Measurements from ENCODE around the gene CPPED1.
"Not testable (repeated sequence)": the region's sequence is repeated elsewhere in the genome, so short reads cannot be mapped to it uniquely, and the experiment has no call there.

Gene CPPED1

DNA sequence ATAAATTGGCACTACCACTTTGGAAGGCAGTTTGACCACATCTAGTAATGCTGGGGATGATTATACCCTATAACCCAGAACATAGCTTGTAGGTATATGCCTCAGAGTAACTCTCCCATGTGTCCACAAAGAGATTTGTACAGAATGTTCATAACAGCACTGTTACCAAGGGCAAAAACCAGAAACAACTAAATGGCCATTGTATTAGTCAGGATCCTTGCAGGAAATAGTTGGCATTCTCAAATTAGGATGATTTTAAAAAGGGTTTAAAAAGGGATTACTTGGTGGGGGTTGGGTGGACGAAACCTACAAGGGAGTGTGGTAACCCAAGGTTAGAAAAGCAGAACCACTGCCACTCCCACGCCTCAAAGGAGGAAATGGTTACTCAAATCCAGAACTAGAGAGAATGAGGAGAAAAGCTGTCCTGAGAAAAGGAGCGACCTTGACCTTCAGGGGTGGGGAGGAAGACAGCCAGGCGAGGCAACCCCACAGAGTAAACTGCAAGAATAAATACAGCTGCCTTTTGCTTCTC is 2.1 kb downstream of the CPPED1 start:
- Histone ChIP-seq H3K36me3 (ENCODE audit: control insufficient read depth in 1 of 2, insufficient read depth in 2 of 2, low read length in 2 of 2) (no peaks in the 10 kb centered on the region), H3K27me3 (ENCODE audit: low read depth, low read length) (no peaks in the 10 kb centered on the region), H3K4me3 (ENCODE audit: low read depth in 1 of 2, low read length in 2 of 2) (peak overlapping the region in 1 of 2 donors; percentile 15), H3K9me3 (ENCODE audit: control insufficient read depth in 1 of 2, low read length in 2 of 2) (no peaks in the 10 kb centered on the region), H3K27ac (ENCODE audit: low read length) (no peak overlapping the region), H3K4me1 (ENCODE audit: control insufficient read depth in 1 of 2, insufficient read depth in 2 of 2, low read length in 2 of 2) (peaks cover 0 to 26% of the 10 kb centered on the region in 2 donors)

DNA sequence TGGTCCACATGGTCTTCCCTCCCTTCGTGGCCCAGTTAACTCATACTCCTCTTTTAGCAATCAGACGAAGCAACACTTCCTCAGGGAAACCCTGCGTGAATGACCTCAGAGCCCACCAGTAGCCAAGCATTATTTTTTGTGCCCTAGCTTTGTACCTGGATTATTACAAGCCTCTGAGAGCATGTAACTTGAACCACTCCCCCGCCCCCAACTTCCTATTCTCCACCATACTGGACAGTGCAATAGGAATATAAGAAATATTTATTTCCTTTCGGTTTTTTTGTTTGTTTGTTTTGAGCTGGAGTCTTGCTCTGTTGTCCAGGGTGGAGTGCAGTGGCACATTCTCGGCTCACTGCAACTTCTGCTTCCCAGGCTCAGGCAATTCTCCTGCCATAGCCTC is 2.9 kb downstream of the CPPED1 start:
- Histone ChIP-seq H3K36me3 (ENCODE audit: control insufficient read depth in 1 of 2, insufficient read depth in 2 of 2, low read length in 2 of 2) (no peaks in the 10 kb centered on the region), H3K27me3 (ENCODE audit: low read depth, low read length) (no peaks in the 10 kb centered on the region), H3K27ac (ENCODE audit: low read length) (no peak overlapping the region), H3K4me3 (ENCODE audit: low read depth in 1 of 2, low read length in 2 of 2) (no peak overlapping the region), H3K9me3 (ENCODE audit: control insufficient read depth in 1 of 2, low read length in 2 of 2) (no peaks in the 10 kb centered on the region), H3K4me1 (ENCODE audit: control insufficient read depth in 1 of 2, insufficient read depth in 2 of 2, low read length in 2 of 2) (peaks cover 0 to 26% of the 10 kb centered on the region in 2 donors)

DNA sequence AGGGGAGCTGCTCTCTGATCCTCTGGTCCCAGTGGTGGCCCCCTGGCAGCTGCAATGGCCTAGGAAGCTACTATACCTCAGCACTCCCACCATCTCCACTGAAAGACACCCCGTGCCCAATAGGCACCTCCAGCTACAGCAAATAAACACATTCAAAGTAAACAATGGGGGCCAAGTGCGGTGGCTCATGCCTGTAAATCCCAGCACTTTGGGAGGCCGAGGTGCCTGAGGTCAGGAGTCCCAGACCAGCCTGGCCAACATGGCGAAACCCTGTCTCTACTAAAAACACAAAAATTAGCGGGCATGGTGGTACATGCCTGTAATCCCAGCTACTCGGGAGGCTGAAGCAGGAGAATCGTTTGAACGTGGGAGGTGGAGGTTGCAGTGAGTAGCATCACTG is 3.7 kb downstream of the CPPED1 start:
- not testable (repeated sequence) for H3K9me3 ChIP-seq (ENCODE audit: control insufficient read depth in 1 of 2, low read length in 2 of 2); H3K27me3 ChIP-seq (ENCODE audit: low read depth, low read length); H3K4me3 ChIP-seq (ENCODE audit: low read depth in 1 of 2, low read length in 2 of 2); H3K27ac ChIP-seq (ENCODE audit: low read length); H3K36me3 ChIP-seq (ENCODE audit: control insufficient read depth in 1 of 2, insufficient read depth in 2 of 2, low read length in 2 of 2)
- H3K4me1 ChIP-seq (ENCODE audit: control insufficient read depth in 1 of 2, insufficient read depth in 2 of 2, low read length in 2 of 2) = peaks cover 0 to 30% of the 10 kb centered on the region in 2 donors

DNA sequence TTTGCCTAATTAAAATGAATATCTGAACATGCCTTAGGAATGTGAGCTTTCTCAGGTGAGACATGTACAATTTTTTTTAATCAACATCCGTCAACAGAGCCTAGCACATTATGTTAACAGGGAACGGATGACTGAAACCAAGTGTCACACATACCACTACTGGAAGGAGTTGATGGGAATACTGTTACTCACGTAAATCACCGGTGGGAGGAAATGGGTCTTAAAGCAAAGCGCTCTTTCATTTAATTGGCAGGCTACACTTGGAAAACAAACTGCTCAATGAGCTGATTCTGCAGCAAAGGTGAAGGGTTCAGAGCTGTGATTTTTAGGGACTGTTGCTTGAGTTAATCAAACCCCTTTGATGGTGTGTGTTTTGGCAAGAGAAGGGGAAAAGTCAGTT is 4.8 kb downstream of the CPPED1 start:
- Histone ChIP-seq H3K27ac (ENCODE audit: low read length) (no peak overlapping the region), H3K36me3 (ENCODE audit: control insufficient read depth in 1 of 2, insufficient read depth in 2 of 2, low read length in 2 of 2) (no peaks in the 10 kb centered on the region), H3K9me3 (ENCODE audit: control insufficient read depth in 1 of 2, low read length in 2 of 2) (no peaks in the 10 kb centered on the region), H3K4me1 (ENCODE audit: control insufficient read depth in 1 of 2, insufficient read depth in 2 of 2, low read length in 2 of 2) (peaks cover 0 to 23% of the 10 kb centered on the region in 2 donors), H3K27me3 (ENCODE audit: low read depth, low read length) (no peaks in the 10 kb centered on the region), H3K4me3 (ENCODE audit: low read depth in 1 of 2, low read length in 2 of 2) (no peak overlapping the region)

DNA sequence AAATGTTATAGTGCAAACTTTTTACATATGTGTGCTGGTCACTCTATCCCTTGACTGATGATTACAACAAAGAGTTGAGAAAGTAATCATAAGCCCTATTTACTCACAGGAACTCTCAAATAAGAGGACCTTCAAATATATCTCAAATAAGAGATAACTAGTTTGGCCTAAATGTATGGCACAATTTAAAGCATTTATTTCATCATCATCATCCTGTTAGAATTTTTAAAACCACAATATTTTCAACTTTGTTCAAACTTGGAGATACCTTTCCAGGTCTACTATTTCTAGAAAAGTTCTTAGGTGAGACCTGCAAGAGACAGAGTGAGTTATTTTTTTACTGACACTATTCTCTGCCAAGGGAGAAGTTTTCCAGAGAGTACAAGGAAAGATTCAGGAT is 5.5 kb downstream of the CPPED1 start:
- H3K9me3 ChIP-seq (ENCODE audit: control insufficient read depth in 1 of 2, low read length in 2 of 2) = no peaks in the 10 kb centered on the region
- no peaks in the 10 kb centered on the region for H3K36me3 ChIP-seq (ENCODE audit: control insufficient read depth in 1 of 2, insufficient read depth in 2 of 2, low read length in 2 of 2)
- H3K27ac ChIP-seq (ENCODE audit: low read length) = no peak overlapping the region
- H3K27me3 ChIP-seq (ENCODE audit: low read depth, low read length) = no peaks in the 10 kb centered on the region
- peaks cover 0 to 22% of the 10 kb centered on the region in 2 donors for H3K4me1 ChIP-seq (ENCODE audit: control insufficient read depth in 1 of 2, insufficient read depth in 2 of 2, low read length in 2 of 2)
- H3K4me3 ChIP-seq (ENCODE audit: low read depth in 1 of 2, low read length in 2 of 2) = no peak overlapping the region

DNA sequence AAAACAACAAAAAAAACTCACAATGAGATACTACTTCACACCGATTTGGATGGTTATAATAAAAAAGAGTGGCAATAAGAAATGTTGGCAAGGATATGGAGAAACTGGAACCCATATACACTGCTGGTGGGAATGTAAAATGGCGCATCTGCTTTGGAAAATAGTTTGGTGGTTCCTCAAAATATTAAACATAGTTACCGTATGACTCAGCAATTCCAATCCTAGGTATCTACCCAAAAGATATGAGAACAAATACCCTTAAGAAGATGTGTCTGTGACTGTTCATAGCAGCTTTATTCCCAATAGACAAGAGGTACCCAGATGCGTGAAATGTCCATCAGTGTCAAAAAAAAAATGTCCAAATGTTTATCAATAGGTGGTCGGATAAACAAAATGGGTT is 7.2 kb downstream of the CPPED1 start:
- Histone ChIP-seq H3K36me3 (ENCODE audit: control insufficient read depth in 1 of 2, insufficient read depth in 2 of 2, low read length in 2 of 2) (peaks cover 0 to 3% of the 10 kb centered on the region in 2 donors), H3K9me3 (ENCODE audit: control insufficient read depth in 1 of 2, low read length in 2 of 2) (no peaks in the 10 kb centered on the region), H3K4me1 (ENCODE audit: control insufficient read depth in 1 of 2, insufficient read depth in 2 of 2, low read length in 2 of 2) (peaks cover 0 to 8% of the 10 kb centered on the region in 2 donors), H3K4me3 (ENCODE audit: low read depth in 1 of 2, low read length in 2 of 2) (no peak overlapping the region), H3K27ac (ENCODE audit: low read length) (no peak overlapping the region), H3K27me3 (ENCODE audit: low read depth, low read length) (no peaks in the 10 kb centered on the region)

DNA sequence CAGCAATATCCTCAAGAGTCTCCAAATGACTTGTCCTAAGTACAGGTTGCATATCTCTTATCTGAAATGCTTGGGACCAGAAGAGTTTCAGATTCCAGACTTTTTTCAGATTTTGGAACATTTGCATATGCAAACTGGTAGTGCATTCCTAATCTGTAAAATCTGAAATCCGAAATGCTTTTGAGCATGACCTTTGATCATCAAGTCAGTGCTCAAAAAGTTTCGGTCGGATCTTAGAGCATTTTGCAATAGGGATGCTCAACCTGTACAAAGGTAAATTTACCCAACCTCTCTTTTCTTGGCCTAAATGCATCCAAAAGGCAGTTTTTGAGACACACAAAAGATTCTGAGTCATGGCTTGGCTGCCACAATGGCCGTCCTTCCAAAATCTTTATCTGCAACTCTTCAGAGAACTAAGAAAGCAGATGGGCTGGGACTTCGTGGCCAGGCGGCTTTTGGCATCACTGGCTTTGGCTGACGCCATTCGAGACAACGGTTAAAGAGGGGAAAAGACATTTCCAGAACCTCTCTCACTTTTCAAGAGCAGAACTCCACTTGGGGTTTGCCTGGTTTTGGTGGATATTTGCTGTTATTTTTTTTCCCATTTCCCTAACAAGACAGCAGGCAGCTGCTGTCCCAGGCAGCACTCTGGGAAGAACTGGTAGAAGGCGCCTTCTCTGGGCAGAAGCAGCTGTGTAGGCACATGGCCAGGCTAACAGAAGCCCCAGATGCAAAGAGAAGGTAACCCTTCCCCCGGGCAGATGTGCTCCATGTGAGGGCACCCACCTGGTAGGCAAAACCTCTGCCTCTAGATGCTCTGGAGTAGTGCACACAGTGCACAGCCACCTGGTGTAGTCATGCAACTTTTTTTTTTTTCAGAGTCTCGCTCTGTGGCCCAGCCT is 8.9 kb downstream of the CPPED1 start:
- Histone ChIP-seq H3K4me3 (ENCODE audit: low read depth in 1 of 2, low read length in 2 of 2) (no peak overlapping the region), H3K36me3 (ENCODE audit: control insufficient read depth in 1 of 2, insufficient read depth in 2 of 2, low read length in 2 of 2) (peaks cover 0 to 6% of the 10 kb centered on the region in 2 donors), H3K27me3 (ENCODE audit: low read depth, low read length) (no peaks in the 10 kb centered on the region), H3K4me1 (ENCODE audit: control insufficient read depth in 1 of 2, insufficient read depth in 2 of 2, low read length in 2 of 2) (peaks cover 0 to 3% of the 10 kb centered on the region in 2 donors), H3K27ac (ENCODE audit: low read length) (no peak overlapping the region), H3K9me3 (ENCODE audit: control insufficient read depth in 1 of 2, low read length in 2 of 2) (no peaks in the 10 kb centered on the region)

DNA sequence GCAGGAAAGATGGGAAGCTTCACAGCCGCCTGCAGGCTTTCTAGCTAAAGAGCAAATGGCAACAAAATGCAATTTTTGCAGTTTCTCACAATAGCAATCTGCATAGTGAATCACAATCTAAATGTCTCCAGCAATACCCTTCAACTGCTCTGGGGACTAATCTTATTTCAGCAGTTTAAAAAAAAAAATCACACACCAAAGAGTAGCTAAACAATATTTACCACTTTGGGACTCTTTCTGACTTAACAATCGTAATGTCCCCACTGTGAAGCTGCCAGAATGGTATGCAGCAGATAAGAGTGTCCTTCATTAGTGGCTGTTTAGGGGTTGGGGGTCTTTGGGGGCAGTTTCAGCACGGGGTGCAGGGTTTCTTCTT is 9.8 kb downstream of the CPPED1 start:
- no peaks in the 10 kb centered on the region for H3K27me3 ChIP-seq (ENCODE audit: low read depth, low read length)
- no peak overlapping the region for H3K4me3 ChIP-seq (ENCODE audit: low read depth in 1 of 2, low read length in 2 of 2)
- H3K36me3 ChIP-seq (ENCODE audit: control insufficient read depth in 1 of 2, insufficient read depth in 2 of 2, low read length in 2 of 2) = peaks cover 0 to 6% of the 10 kb centered on the region in 2 donors
- H3K27ac ChIP-seq (ENCODE audit: low read length) = no peak overlapping the region
- H3K9me3 ChIP-seq (ENCODE audit: control insufficient read depth in 1 of 2, low read length in 2 of 2) = no peaks in the 10 kb centered on the region
- H3K4me1 ChIP-seq (ENCODE audit: control insufficient read depth in 1 of 2, insufficient read depth in 2 of 2, low read length in 2 of 2) = peaks cover 0 to 3% of the 10 kb centered on the region in 2 donors

DNA sequence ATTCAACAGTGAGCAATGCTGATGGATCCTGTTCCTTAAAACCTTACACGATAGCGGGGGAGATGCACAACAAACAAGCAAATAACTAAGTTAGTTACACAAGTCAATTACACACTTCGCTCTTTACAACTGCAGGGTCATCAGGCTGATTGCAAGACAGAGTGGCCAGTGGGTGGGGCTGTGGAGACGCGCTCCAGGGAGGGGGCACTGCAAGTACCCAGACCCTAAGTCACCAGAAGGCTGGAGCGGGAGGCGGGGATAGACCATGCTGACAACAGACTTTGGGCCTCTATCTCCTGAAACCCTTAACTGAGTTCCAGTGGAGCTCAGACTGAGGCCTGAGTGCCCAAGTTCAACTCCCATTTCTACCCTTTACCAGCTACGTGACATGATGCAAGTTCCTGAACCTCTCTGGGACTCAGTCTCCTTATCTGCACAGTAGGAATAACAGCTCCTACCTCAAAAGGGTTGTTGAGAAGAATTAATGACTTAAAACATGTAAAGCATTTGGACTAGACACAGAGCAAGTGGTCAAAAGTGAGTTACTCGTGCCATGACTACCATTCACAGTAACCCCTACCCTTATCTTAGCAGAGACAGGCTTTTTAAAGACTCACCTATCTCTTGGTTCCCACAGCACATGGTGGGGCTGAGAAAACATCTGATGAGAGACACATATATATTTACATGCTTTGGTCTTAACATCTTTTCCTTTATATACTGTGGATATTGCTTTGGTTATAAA is 10.4 kb downstream of the CPPED1 start:
- peaks cover 0 to 6% of the 10 kb centered on the region in 2 donors for H3K36me3 ChIP-seq (ENCODE audit: control insufficient read depth in 1 of 2, insufficient read depth in 2 of 2, low read length in 2 of 2)
- H3K27ac ChIP-seq (ENCODE audit: low read length) = no peak overlapping the region
- peaks cover 0 to 3% of the 10 kb centered on the region in 2 donors for H3K4me1 ChIP-seq (ENCODE audit: control insufficient read depth in 1 of 2, insufficient read depth in 2 of 2, low read length in 2 of 2)
- no peaks in the 10 kb centered on the region for H3K27me3 ChIP-seq (ENCODE audit: low read depth, low read length)
- H3K9me3 ChIP-seq (ENCODE audit: control insufficient read depth in 1 of 2, low read length in 2 of 2) = no peaks in the 10 kb centered on the region
- no peak overlapping the region for H3K4me3 ChIP-seq (ENCODE audit: low read depth in 1 of 2, low read length in 2 of 2)

DNA sequence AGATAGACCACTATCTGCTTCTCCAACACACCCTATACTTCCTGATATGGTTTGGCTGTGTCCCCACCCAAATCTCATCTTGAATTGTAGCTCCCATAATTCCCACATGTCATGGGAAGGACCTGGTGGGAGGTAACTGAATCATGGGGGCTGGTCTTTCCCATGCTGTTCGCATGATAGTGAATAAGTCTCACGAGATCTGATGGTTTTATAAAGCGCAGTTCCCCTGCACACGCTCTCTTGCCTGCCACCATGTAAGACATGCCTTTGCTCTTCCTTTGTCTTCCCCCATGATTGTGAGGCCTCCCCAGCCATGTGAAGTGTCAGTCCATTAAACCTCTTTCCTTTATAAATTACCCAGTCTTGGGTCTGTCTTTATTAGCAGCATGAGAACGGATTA is 11.2 kb downstream of the CPPED1 start:
- not testable (repeated sequence) for H3K4me1 ChIP-seq (ENCODE audit: control insufficient read depth in 1 of 2, insufficient read depth in 2 of 2, low read length in 2 of 2); H3K9me3 ChIP-seq (ENCODE audit: control insufficient read depth in 1 of 2, low read length in 2 of 2); H3K36me3 ChIP-seq (ENCODE audit: control insufficient read depth in 1 of 2, insufficient read depth in 2 of 2, low read length in 2 of 2); H3K4me3 ChIP-seq (ENCODE audit: low read depth in 1 of 2, low read length in 2 of 2); H3K27me3 ChIP-seq (ENCODE audit: low read depth, low read length); H3K27ac ChIP-seq (ENCODE audit: low read length)

DNA sequence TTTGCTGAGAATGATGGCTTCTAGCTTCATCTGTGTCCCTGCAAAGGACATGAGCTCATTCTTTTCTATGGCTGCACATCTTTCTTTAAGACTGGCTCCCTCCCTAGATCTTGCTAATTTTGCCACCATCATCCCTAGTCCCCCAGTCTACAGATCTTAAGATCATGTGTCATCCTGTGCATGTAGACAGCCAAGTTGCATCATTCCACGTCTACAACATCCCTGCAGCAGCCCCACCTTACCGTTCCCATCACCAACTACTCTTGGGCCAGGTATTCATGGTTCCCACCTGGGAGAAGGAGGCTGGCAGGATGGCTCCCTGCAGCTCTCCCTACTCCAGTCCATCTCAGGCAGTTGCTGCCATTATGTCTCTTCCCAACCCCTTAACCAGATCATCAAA is 12.3 kb downstream of the CPPED1 start:
- H3K4me1 ChIP-seq (ENCODE audit: control insufficient read depth in 1 of 2, insufficient read depth in 2 of 2, low read length in 2 of 2) = peaks cover 0 to 3% of the 10 kb centered on the region in 2 donors
- peaks cover 0 to 4% of the 10 kb centered on the region in 2 donors for H3K9me3 ChIP-seq (ENCODE audit: control insufficient read depth in 1 of 2, low read length in 2 of 2)
- H3K36me3 ChIP-seq (ENCODE audit: control insufficient read depth in 1 of 2, insufficient read depth in 2 of 2, low read length in 2 of 2) = peaks cover 0 to 6% of the 10 kb centered on the region in 2 donors
- no peak overlapping the region for H3K4me3 ChIP-seq (ENCODE audit: low read depth in 1 of 2, low read length in 2 of 2)
- no peak overlapping the region for H3K27ac ChIP-seq (ENCODE audit: low read length)
- H3K27me3 ChIP-seq (ENCODE audit: low read depth, low read length) = no peaks in the 10 kb centered on the region

Data from muscle layer of duodenum (tissue), 2 donors.